Neural cell (in vitro differentiated cells): ENCODE data around the gene PBX1. TPM values are rescaled to one million over a fixed set of nuclear protein-coding genes. Genes with fewer than 3 reads are reported as not detected.
A peak's percentile ranks its signal among the peaks of the same experiment; 100 is the strongest.

Experiments used
- H2AFZ ChIP-seq: fragments of 200-600, 300-800 bp; sonication (generic), shearing (Covaris generic); 2 replicates; pipeline ENCODE4 v1.6.0; 2014; ENCODE audit warnings: low read depth, mild to moderate bottlenecking, antibody characterized with exemption, low read length, moderate library complexity
- H3F3A ChIP-seq: fragments of 200-600 bp; shearing (Covaris generic); 2 replicates; pipeline ENCODE4 v1.6.1; 2016; ENCODE audit warnings: mild to moderate bottlenecking, moderate library complexity, mixed read lengths, antibody characterized with exemption, low read length; ENCODE audit not compliant: insufficient read depth, poor library complexity, severe bottlenecking
- H3K27ac ChIP-seq: fragments of 200-600, 300-800 bp; sonication (generic), shearing (Covaris generic); 2 replicates; pipeline ENCODE4 v1.5.1; 2014; ENCODE audit warnings: mild to moderate bottlenecking, low read length, moderate library complexity
- H3K27me3 ChIP-seq: fragments of 300-800, 200-600 bp; sonication (generic), shearing (Covaris generic); 2 replicates; pipeline ENCODE4 v1.6.0; 2014; ENCODE audit warnings: mild to moderate bottlenecking, low read depth, low read length, moderate library complexity; ENCODE audit not compliant: insufficient read depth
- H3K36me3 ChIP-seq: fragments of 300-800, 200-600 bp; sonication (generic), shearing (Covaris generic); 2 replicates; pipeline ENCODE4 v1.5.1; 2014; ENCODE audit warnings: mild to moderate bottlenecking, antibody characterized with exemption, low read length, moderate library complexity; ENCODE audit not compliant: insufficient read depth
- H3K4me2 ChIP-seq: fragments of 300-800, 200-600 bp; sonication (generic), shearing (Covaris generic); 2 replicates; pipeline ENCODE4 v1.6.0; 2014; ENCODE audit warnings: mild to moderate bottlenecking, low read length
- H3K4me3 ChIP-seq: fragments of 300-800, 200-600 bp; sonication (generic), shearing (Covaris generic); 2 replicates; pipeline ENCODE4 v1.5.1; 2014; ENCODE audit warnings: mild to moderate bottlenecking, low read length, moderate library complexity
- H3K79me2 ChIP-seq: fragments of 200-600 bp; shearing (Covaris generic); replicated peaks from 2 replicates; pipeline ENCODE4 v1.6.0; 2014; ENCODE audit warnings: mild to moderate bottlenecking, low read length, moderate library complexity; ENCODE audit not compliant: insufficient read depth
- H3K9ac ChIP-seq: fragments of 300-800, 200-600 bp; sonication (generic), shearing (Covaris generic); 2 replicates; pipeline ENCODE4 v1.6.1; 2016; ENCODE audit warnings: mild to moderate bottlenecking, low read length, mixed read lengths
- H3K9me2 ChIP-seq: fragments of 200-600 bp; shearing (Covaris generic); 2 replicates; pipeline ENCODE4 v1.6.1; 2016; ENCODE audit warnings: mild to moderate bottlenecking, low read length, mixed read lengths; ENCODE audit not compliant: insufficient read depth
- H3K9me3 ChIP-seq: fragments of 200-600, 300-800 bp; sonication (generic), shearing (Covaris generic); 2 replicates; pipeline ENCODE4 v1.6.1; 2016; ENCODE audit warnings: mild to moderate bottlenecking, mixed run types, low read length, moderate library complexity, mixed read lengths
- H4K20me1 ChIP-seq: fragments of 200-600 bp; shearing (Covaris generic); 2 replicates; pipeline ENCODE4 v1.6.1; 2016; ENCODE audit warnings: mild to moderate bottlenecking, mixed run types; ENCODE audit not compliant: insufficient read depth
- CTCF ChIP-seq: fragments of 450-650 bp; IDR thresholded peaks from 2 replicates; pipeline ENCODE4 v1.5.1; 2014; ENCODE audit warnings: antibody characterized with exemption, mild to moderate bottlenecking, moderate library complexity; ENCODE audit not compliant: poor library complexity, severe bottlenecking
- EP300 ChIP-seq: fragments of 450-650 bp; conservative IDR thresholded peaks from 2 replicates; pipeline ENCODE4 v1.6.1; 2014; ENCODE audit warnings: antibody characterized with exemption, mild to moderate bottlenecking, moderate library complexity; ENCODE audit not compliant: poor library complexity, severe bottlenecking
- EZH2 ChIP-seq: fragments of 200-600, 300-800 bp; shearing (Covaris generic), sonication (generic); IDR thresholded peaks from 2 replicates; pipeline ENCODE4 v1.6.1; 2014; ENCODE audit warnings: antibody characterized with exemption, low read length, borderline replicate concordance, mild to moderate bottlenecking; ENCODE audit not compliant: insufficient read depth, poor library complexity, severe bottlenecking
- MXI1 ChIP-seq: fragments of 450-650 bp; conservative IDR thresholded peaks from 2 replicates; pipeline ENCODE4 v1.6.1; 2014; ENCODE audit warnings: antibody characterized with exemption, mild to moderate bottlenecking; ENCODE audit not compliant: poor library complexity, severe bottlenecking
- POLR2AphosphoS5 ChIP-seq: IDR thresholded peaks from 2 replicates; pipeline ENCODE4 v1.6.1; 2012
- RAD21 ChIP-seq: fragments of 450-650 bp; conservative IDR thresholded peaks from 2 replicates; pipeline ENCODE4 v1.6.1; 2014; ENCODE audit warnings: antibody characterized with exemption, mild to moderate bottlenecking, moderate library complexity
- REST ChIP-seq: IDR thresholded peaks from 2 replicates; pipeline ENCODE4 v1.6.1; 2012; ENCODE audit warnings: borderline replicate concordance
- SMC3 ChIP-seq: fragments of 450-650 bp; conservative IDR thresholded peaks from 2 replicates; pipeline ENCODE4 v1.6.1; 2014; ENCODE audit warnings: antibody characterized with exemption, mild to moderate bottlenecking, moderate library complexity; ENCODE audit not compliant: poor library complexity
- TAF1 ChIP-seq: IDR thresholded peaks from 2 replicates; pipeline ENCODE4 v1.6.1; 2012; ENCODE audit warnings: low read depth
- polyA plus RNA-seq: library from polyadenylated mRNA; depleted of rRNA; stranded (reverse); fragments of >200 nt; gene quantifications from 2 replicates; pipeline ENCODE4 v1.2.3, GENCODE V29; 2014

The PBX1 gene
- polyA plus RNA-seq, 1 donor from 2014 or later = 42.4 TPM

DNA sequence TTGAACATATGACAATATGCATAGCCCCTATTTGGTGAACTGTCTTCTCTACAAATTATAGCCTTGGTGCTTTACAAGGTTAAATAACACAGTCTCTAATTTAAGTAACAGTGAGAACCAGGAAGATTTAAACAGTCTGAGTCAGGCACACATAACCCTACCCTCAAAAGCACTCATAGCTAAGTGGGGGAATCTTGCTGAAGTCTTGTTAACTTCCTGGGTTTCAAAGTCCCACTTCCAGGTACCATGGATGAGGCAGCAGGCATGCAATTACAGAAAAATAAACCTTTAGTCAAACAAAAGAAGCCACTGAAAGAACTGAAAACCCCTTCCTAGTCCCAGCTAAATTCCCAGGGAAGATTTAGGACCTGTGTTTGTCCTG is 147.6 kb downstream of the PBX1 start:
- TF ChIP-seq RAD21 (no peak), CTCF (no peak), EZH2 (no peak), SMC3 (no peak), EP300 (no peak), POLR2AphosphoS5 (no peak), MXI1 (no peak), TAF1 (no peak), REST (no peak)
- Histone ChIP-seq H3K79me2 (peaks cover 88% of the 10 kb centered on the region), H3K27ac (peak overlapping the region; percentile 30), H3K9me3 (no peaks in the 10 kb centered on the region), H3F3A (peaks cover 4% of the 10 kb centered on the region), H3K9ac (no peak overlapping the region), H2AFZ (no peak overlapping the region), H4K20me1 (no peaks in the 10 kb centered on the region), H3K36me3 (no peaks in the 10 kb centered on the region), H3K27me3 (no peaks in the 10 kb centered on the region), H3K4me2 (no peak overlapping the region), H3K4me3 (no peak overlapping the region), H3K9me2 (no peaks in the 10 kb centered on the region)

DNA sequence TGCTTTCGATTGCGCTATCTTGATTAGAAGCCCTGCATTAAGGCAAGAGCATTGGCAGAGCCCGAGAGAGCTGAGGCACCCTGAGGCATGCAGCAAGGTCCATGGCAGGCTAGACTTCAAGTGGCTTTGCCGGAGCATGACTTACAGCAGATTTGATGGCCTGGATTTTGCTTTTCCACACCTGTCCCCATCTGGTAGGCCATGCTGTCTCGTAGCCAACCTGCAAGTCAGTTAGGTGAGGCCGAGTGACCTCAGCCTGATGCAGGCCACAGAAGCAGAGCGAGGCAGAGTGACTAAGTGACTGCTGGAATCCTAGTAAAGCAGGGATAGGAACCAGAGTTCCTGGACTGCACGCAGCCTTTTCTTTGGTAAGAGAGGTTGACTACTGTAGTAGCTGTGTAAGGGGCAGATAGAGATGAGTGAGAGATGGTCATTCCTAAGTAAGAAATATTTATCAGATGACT is 148.9 kb downstream of the PBX1 start:
- H3K79me2 ChIP-seq = peaks cover 87% of the 10 kb centered on the region

More for the DNA sequence above, 148.9 kb downstream of the PBX1 start:
- Histone ChIP-seq H3K36me3 (no peaks in the 10 kb centered on the region), H3K4me2 (no peak overlapping the region), H3K9me3 (no peaks in the 10 kb centered on the region), H3K4me3 (no peak overlapping the region), H3K9ac (peak overlapping the region; percentile 24), H3K9me2 (no peaks in the 10 kb centered on the region), H3K27me3 (no peaks in the 10 kb centered on the region), H3F3A (peaks cover 4% of the 10 kb centered on the region), H4K20me1 (no peaks in the 10 kb centered on the region), H2AFZ (no peak overlapping the region), H3K27ac (peak overlapping the region; percentile 30)
- TF ChIP-seq MXI1 (no peak), REST (no peak), SMC3 (no peak), EZH2 (no peak), RAD21 (no peak), EP300 (no peak), CTCF (no peak), TAF1 (no peak)
